OCI-LY3 (cell line): Measurements from ENCODE around the gene NEDD4L.

Experiments used
- H2AFZ ChIP-seq: fragments of 200-600, 300-600 bp; shearing (Covaris generic); 2 replicates; pipeline ENCODE4 v1.6.0; 2014; ENCODE audit warnings: antibody characterized with exemption, low read depth, low read length
- H3K27ac ChIP-seq: fragments of 200-600, 300-600 bp; sonication (generic); 2 replicates; pipeline ENCODE4 v1.5.1; 2014; ENCODE audit warnings: mild to moderate bottlenecking, low read length, moderate library complexity, mixed read lengths
- H3K27me3 ChIP-seq: fragments of 200-600, 300-600 bp; sonication (generic); 2 replicates; pipeline ENCODE4 v1.6.1; 2014; ENCODE audit warnings: low read depth, low read length, mixed read lengths
- H3K36me3 ChIP-seq: fragments of 200-600, 300-600 bp; sonication (generic); replicated peaks from 2 replicates; pipeline ENCODE3; 2014; ENCODE audit warnings: low read depth, low read length, mixed read lengths
- H3K4me1 ChIP-seq: fragments of 300-600, 200-600 bp; sonication (generic); 2 replicates; pipeline ENCODE4 v1.6.1; 2014; ENCODE audit warnings: low read length, mixed read lengths
- H3K4me2 ChIP-seq: fragments of 200-600, 300-600 bp; sonication (generic); 2 replicates; pipeline ENCODE4 v1.6.1; 2014; ENCODE audit warnings: low read length, mixed read lengths
- H3K4me3 ChIP-seq: fragments of 300-600, 200-600 bp; sonication (generic); 2 replicates; pipeline ENCODE4 v1.5.1; 2014; ENCODE audit warnings: antibody characterized with exemption, mild to moderate bottlenecking, low read length, moderate library complexity
- H3K79me2 ChIP-seq: fragments of 300-600, 200-600 bp; shearing (Covaris generic); 2 replicates; pipeline ENCODE4 v1.6.1; 2014; ENCODE audit warnings: mild to moderate bottlenecking, low read length, mixed read lengths
- H3K9ac ChIP-seq: fragments of 300-600, 200-600 bp; shearing (Covaris generic); 2 replicates; pipeline ENCODE4 v1.6.0; 2014; ENCODE audit warnings: mild to moderate bottlenecking, low read length, moderate library complexity
- H3K9me3 ChIP-seq: fragments of 200-600, 300-600 bp; shearing (Covaris generic); 2 replicates; pipeline ENCODE4 v1.6.1; 2014; ENCODE audit warnings: low read length, mixed read lengths; ENCODE audit not compliant: insufficient read depth
- H4K20me1 ChIP-seq: fragments of 200-600, 300-600 bp; sonication (generic); 2 replicates; pipeline ENCODE4 v1.6.1; 2016; ENCODE audit warnings: low read length, mixed read lengths; ENCODE audit not compliant: insufficient read depth
- EZH2phosphoT487 ChIP-seq: fragments of 200-600 bp; shearing (Covaris generic); IDR thresholded peaks from 2 replicates; pipeline ENCODE4 v1.6.1; 2018; ENCODE audit warnings: antibody characterized with exemption, mixed run types, low read depth
- TF ChIP-seq, protein P1 (sequence below): fragments of 200-600, 300-600 bp; sonication (generic); IDR thresholded peaks from 2 replicates; pipeline ENCODE4 v1.5.1; 2014; ENCODE audit warnings: antibody characterized with exemption, low read length, low read depth

Gene NEDD4L

GRCh38 chr18:58032233-58032632, 11.8 kb upstream of the NEDD4L start:
- H4K20me1 ChIP-seq = no peaks in the 10 kb centered on the region

GRCh38 chr18:58033216-58033615, 10.8 kb upstream of the NEDD4L start:
- Histone ChIP-seq H4K20me1 (no peaks in the 10 kb centered on the region), H3K4me2 (no peak overlapping the region), H3K9me3 (no peaks in the 10 kb centered on the region), H3K9ac (no peak overlapping the region), H3K4me1 (peaks cover 10% of the 10 kb centered on the region), H3K27me3 (peaks cover 30% of the 10 kb centered on the region), H3K79me2 (no peaks in the 10 kb centered on the region), H3K27ac (no peak overlapping the region), H3K36me3 (no peaks in the 10 kb centered on the region), H3K4me3 (no peak overlapping the region), H2AFZ (no peak overlapping the region)
- TF ChIP-seq, protein P1, sequence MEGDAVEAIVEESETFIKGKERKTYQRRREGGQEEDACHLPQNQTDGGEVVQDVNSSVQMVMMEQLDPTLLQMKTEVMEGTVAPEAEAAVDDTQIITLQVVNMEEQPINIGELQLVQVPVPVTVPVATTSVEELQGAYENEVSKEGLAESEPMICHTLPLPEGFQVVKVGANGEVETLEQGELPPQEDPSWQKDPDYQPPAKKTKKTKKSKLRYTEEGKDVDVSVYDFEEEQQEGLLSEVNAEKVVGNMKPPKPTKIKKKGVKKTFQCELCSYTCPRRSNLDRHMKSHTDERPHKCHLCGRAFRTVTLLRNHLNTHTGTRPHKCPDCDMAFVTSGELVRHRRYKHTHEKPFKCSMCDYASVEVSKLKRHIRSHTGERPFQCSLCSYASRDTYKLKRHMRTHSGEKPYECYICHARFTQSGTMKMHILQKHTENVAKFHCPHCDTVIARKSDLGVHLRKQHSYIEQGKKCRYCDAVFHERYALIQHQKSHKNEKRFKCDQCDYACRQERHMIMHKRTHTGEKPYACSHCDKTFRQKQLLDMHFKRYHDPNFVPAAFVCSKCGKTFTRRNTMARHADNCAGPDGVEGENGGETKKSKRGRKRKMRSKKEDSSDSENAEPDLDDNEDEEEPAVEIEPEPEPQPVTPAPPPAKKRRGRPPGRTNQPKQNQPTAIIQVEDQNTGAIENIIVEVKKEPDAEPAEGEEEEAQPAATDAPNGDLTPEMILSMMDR = no peak
- no peak for TF ChIP-seq EZH2phosphoT487

More at GRCh38 chr18:58032233-58032632, 11.8 kb upstream of the NEDD4L start:
- H3K9me3 ChIP-seq = no peaks in the 10 kb centered on the region
- no peak overlapping the region for H3K27ac ChIP-seq
- H2AFZ ChIP-seq = no peak overlapping the region
- no peaks in the 10 kb centered on the region for H3K36me3 ChIP-seq
- peaks cover 40% of the 10 kb centered on the region for H3K27me3 ChIP-seq
- H3K4me3 ChIP-seq = no peak overlapping the region
- peaks cover under 1% of the 10 kb centered on the region for H3K4me1 ChIP-seq
- no peak overlapping the region for H3K4me2 ChIP-seq
- TF ChIP-seq EZH2phosphoT487 = no peak
- TF ChIP-seq, protein P1 = no peak
- H3K9ac ChIP-seq = no peak overlapping the region
- H3K79me2 ChIP-seq = no peaks in the 10 kb centered on the region

DNA sequence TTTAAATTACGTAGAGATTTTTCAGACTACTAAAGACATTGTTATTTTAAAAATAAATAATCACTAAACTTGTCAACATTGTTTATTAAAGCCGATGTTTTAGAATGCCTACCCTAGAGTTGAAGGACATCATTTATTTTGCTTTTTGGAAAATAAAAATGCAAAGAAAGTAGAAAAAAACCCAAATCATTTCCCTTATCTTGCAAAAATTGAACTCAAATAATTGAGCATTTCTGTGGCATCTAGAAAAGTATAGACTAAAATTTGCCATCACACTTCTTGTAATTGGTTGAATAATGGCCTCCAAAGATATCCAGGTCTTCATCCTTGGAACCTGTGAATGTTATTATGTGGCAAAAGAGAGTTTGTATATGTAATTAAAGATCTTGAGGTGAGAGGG, 9.7 kb upstream of the NEDD4L start:
- Histone ChIP-seq H3K4me3 (no peak overlapping the region), H3K4me2 (no peak overlapping the region), H4K20me1 (no peaks in the 10 kb centered on the region), H3K27ac (no peak overlapping the region), H3K9ac (no peak overlapping the region), H3K9me3 (no peaks in the 10 kb centered on the region), H2AFZ (no peak overlapping the region), H3K36me3 (no peaks in the 10 kb centered on the region), H3K4me1 (peaks cover 22% of the 10 kb centered on the region), H3K79me2 (no peaks in the 10 kb centered on the region), H3K27me3 (peaks cover 19% of the 10 kb centered on the region)
- TF ChIP-seq, protein P1 = no peak

- no peaks in the 10 kb centered on the region for H3K36me3 ChIP-seq
- no peak overlapping the region for H2AFZ ChIP-seq
- H3K79me2 ChIP-seq = no peaks in the 10 kb centered on the region
- peaks cover 9% of the 10 kb centered on the region for H3K27me3 ChIP-seq
- H3K9me3 ChIP-seq = no peaks in the 10 kb centered on the region
- H3K27ac ChIP-seq = no peak overlapping the region
- no peaks in the 10 kb centered on the region for H4K20me1 ChIP-seq
- H3K4me3 ChIP-seq = no peak overlapping the region
- no peak overlapping the region for H3K9ac ChIP-seq
- H3K4me2 ChIP-seq = no peak overlapping the region
- H3K4me1 ChIP-seq = peaks cover 34% of the 10 kb centered on the region
- TF ChIP-seq, protein P1 = no peak
- TF ChIP-seq EZH2phosphoT487 = no peak
Observed at GRCh38 chr18:58037163-58037562, 6.9 kb upstream of the NEDD4L start.
